ENCODE measurements around the gene NELL1. TPM values are rescaled to one million over a fixed set of nuclear protein-coding genes. Genes with fewer than 3 reads are reported as not detected.

NELL1 gene
- total RNA-seq, 2 donors from 2014 or later = 0.09 to 0.11 TPM

DNA sequence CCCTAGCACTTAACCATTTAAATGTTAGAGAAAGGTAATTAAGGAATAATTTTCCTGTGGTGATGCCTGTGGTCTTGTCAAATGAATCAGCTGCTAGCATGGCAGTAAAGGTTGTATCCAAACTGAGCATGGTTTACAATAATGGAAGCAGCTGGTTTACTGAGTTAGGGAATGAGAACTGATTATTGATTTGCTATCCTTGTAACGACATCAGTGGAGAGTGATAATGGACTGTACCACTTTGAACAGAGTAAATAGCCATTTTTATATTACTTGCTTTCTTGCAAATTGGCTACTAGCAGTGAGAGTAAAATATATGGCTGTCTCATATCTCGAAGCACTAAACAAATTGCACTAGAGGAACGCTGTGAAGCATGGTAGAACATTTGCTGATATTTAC lies 934.5 kb downstream of the NELL1 start:
- H3K36me3 ChIP-seq (ENCODE audit: control insufficient read depth, insufficient read depth, low read length) = no peaks in the 10 kb centered on the region
- DNase-seq = no peak
- Mint-ChIP-seq H3K9me3 (peaks cover 6% of the 10 kb centered on the region), H3K36me3 (ENCODE audit: low read depth) (no peaks in the 10 kb centered on the region), H3K4me1 (no peaks in the 10 kb centered on the region), H3K27ac (no peak overlapping the region), H3K4me3 (no peak overlapping the region), H3K27me3 (ENCODE audit: insufficient read depth) (no peaks in the 10 kb centered on the region)
- WGBS, 2 experiments (ENCODE audit: insufficient coverage in 1 of 2, insufficient read length in 1 of 2) = 90 to 93% methylated on average over 3 of the region's 3 CpGs
- no peaks in the 10 kb centered on the region for H3K4me1 ChIP-seq (ENCODE audit: control insufficient read depth, insufficient read depth, low read length)
- H3K9me3 ChIP-seq (ENCODE audit: control insufficient read depth, low read length) = no peaks in the 10 kb centered on the region
- no peak overlapping the region for H3K9ac ChIP-seq (ENCODE audit: extremely low read depth, low read length, poor library complexity, severe bottlenecking)
- H3K27me3 ChIP-seq (ENCODE audit: control insufficient read depth, insufficient read depth, low read length, poor library complexity, severe bottlenecking) = no peaks in the 10 kb centered on the region
- TF ChIP-seq, protein P1, sequence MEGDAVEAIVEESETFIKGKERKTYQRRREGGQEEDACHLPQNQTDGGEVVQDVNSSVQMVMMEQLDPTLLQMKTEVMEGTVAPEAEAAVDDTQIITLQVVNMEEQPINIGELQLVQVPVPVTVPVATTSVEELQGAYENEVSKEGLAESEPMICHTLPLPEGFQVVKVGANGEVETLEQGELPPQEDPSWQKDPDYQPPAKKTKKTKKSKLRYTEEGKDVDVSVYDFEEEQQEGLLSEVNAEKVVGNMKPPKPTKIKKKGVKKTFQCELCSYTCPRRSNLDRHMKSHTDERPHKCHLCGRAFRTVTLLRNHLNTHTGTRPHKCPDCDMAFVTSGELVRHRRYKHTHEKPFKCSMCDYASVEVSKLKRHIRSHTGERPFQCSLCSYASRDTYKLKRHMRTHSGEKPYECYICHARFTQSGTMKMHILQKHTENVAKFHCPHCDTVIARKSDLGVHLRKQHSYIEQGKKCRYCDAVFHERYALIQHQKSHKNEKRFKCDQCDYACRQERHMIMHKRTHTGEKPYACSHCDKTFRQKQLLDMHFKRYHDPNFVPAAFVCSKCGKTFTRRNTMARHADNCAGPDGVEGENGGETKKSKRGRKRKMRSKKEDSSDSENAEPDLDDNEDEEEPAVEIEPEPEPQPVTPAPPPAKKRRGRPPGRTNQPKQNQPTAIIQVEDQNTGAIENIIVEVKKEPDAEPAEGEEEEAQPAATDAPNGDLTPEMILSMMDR (conservative IDR thresholded peaks at IDR 0.05) = no peak
- no peak overlapping the region for H3K4me3 ChIP-seq (ENCODE audit: low read length)
- H3K27ac ChIP-seq (ENCODE audit: low read depth, low read length) = no peak overlapping the region

GRCh38 chr11:21604564-21604963 lies 935.2 kb downstream of the NELL1 start:
- Histone ChIP-seq H3K9me3 (ENCODE audit: control insufficient read depth, low read length) (no peaks in the 10 kb centered on the region), H3K27me3 (ENCODE audit: control insufficient read depth, insufficient read depth, low read length, poor library complexity, severe bottlenecking) (no peaks in the 10 kb centered on the region), H3K9ac (ENCODE audit: extremely low read depth, low read length, poor library complexity, severe bottlenecking) (no peak overlapping the region), H3K4me3 (ENCODE audit: low read length) (no peak overlapping the region), H3K4me1 (ENCODE audit: control insufficient read depth, insufficient read depth, low read length) (no peaks in the 10 kb centered on the region), H3K36me3 (ENCODE audit: control insufficient read depth, insufficient read depth, low read length) (no peaks in the 10 kb centered on the region), H3K27ac (ENCODE audit: low read depth, low read length) (no peak overlapping the region)
- H3K27ac Mint-ChIP-seq = no peak overlapping the region
- H3K36me3 Mint-ChIP-seq (ENCODE audit: low read depth) = no peaks in the 10 kb centered on the region
- H3K9me3 Mint-ChIP-seq = peaks cover 6% of the 10 kb centered on the region
- no peak overlapping the region for H3K4me3 Mint-ChIP-seq
- H3K4me1 Mint-ChIP-seq = no peaks in the 10 kb centered on the region
- no peaks in the 10 kb centered on the region for H3K27me3 Mint-ChIP-seq (ENCODE audit: insufficient read depth)
- no peak for DNase-seq
- 75 to 91% methylated on average over 1 to 3 of the region's 3 CpGs for WGBS, 2 experiments (ENCODE audit: insufficient coverage in 1 of 2, insufficient read length in 1 of 2)
- TF ChIP-seq, protein P1 (conservative IDR thresholded peaks at IDR 0.05) = no peak

GRCh38 chr11:21612326-21612725 lies 942.9 kb downstream of the NELL1 start:
- H3K4me1 Mint-ChIP-seq = peaks cover 29% of the 10 kb centered on the region
- H3K27me3 Mint-ChIP-seq (ENCODE audit: insufficient read depth) = no peaks in the 10 kb centered on the region
- H3K27me3 ChIP-seq (ENCODE audit: control insufficient read depth, insufficient read depth, low read length, poor library complexity, severe bottlenecking) = no peaks in the 10 kb centered on the region
- H3K36me3 Mint-ChIP-seq (ENCODE audit: low read depth) = no peaks in the 10 kb centered on the region
- WGBS, 2 experiments (ENCODE audit: insufficient coverage in 1 of 2, insufficient read length in 1 of 2) = 48 to 76% methylated on average over 2 to 3 of the region's 3 CpGs
- no peak overlapping the region for H3K4me3 Mint-ChIP-seq
- TF ChIP-seq, protein P1 (conservative IDR thresholded peaks at IDR 0.05) = no peak
- peak overlapping the region; percentile 45 for H3K27ac Mint-ChIP-seq
- H3K4me3 ChIP-seq (ENCODE audit: low read length) = peak overlapping the region; percentile 44
- no peaks in the 10 kb centered on the region for H3K9me3 ChIP-seq (ENCODE audit: control insufficient read depth, low read length)
- no peaks in the 10 kb centered on the region for H3K36me3 ChIP-seq (ENCODE audit: control insufficient read depth, insufficient read depth, low read length)
- H3K4me1 ChIP-seq (ENCODE audit: control insufficient read depth, insufficient read depth, low read length) = peaks cover 21% of the 10 kb centered on the region
- DNase-seq = peak; percentile 53
- peaks cover 6% of the 10 kb centered on the region for H3K9me3 Mint-ChIP-seq
- H3K27ac ChIP-seq (ENCODE audit: low read depth, low read length) = no peak overlapping the region
- peak overlapping the region; percentile 21 for H3K9ac ChIP-seq (ENCODE audit: extremely low read depth, low read length, poor library complexity, severe bottlenecking)
